K562 (cell line): Measurements from ENCODE around the gene NOX5. TPM values are rescaled to one million over a fixed set of nuclear protein-coding genes. Genes with fewer than 3 reads are reported as not detected.
A peak's percentile ranks its signal among the peaks of the same experiment; 100 is the strongest.

ENCODE experiments used
- CBFA2T3 ChIP-seq: fragments of 450-650 bp; IDR thresholded peaks from 2 replicates; pipeline ENCODE4 v1.6.1; 2017
- CHD2 ChIP-seq: IDR thresholded peaks from 2 replicates; pipeline ENCODE4 v1.6.1; 2011; ENCODE audit warnings: low read depth, low read length
- DIDO1 ChIP-seq: fragments of 450-650 bp; IDR thresholded peaks from 2 replicates; pipeline ENCODE4 v1.6.1; 2016; ENCODE audit warnings: low read depth, missing biosample characterization, missing genetic modification characterization
- EHMT2 ChIP-seq: fragments of 450-650 bp; IDR thresholded peaks from 2 replicates; pipeline ENCODE4 v1.6.1; 2018; ENCODE audit warnings: antibody characterized with exemption
- HNRNPK ChIP-seq: fragments of 200-400 bp; formaldehyde crosslinking; IDR thresholded peaks from one replicate; pipeline ENCODE4 v1.6.1; 2018; ENCODE audit warnings: mild to moderate bottlenecking, low read depth, low read length; ENCODE audit not compliant: poor library complexity, severe bottlenecking
- KDM1A ChIP-seq, 2 experiments: fragments of 450-650 bp; IDR thresholded peaks; 2 replicates each; pipeline ENCODE4 v1.6.1; 2016; ENCODE audit warnings: mild to moderate bottlenecking in 2 of 2
- MAFK ChIP-seq: IDR thresholded peaks from 2 replicates; pipeline ENCODE4 v1.6.1; 2011; ENCODE audit warnings: low read length, improper control_type of control experiment
- MIER1 ChIP-seq: fragments of 450-650 bp; IDR thresholded peaks from 2 replicates; pipeline ENCODE4 v1.6.1; 2016; ENCODE audit warnings: antibody characterized with exemption, mild to moderate bottlenecking, low read depth
- RAD21 ChIP-seq, 2 experiments: fragments of 250-450 bp in 1 of 2; fragments of 450-650 bp in 1 of 2; sonication (Bioruptor Pico) in 1 of 2; formaldehyde crosslinking in 1 of 2; IDR thresholded peaks in 1 of 2; conservative IDR thresholded peaks in 1 of 2; 2 replicates each; pipeline versions ENCODE4 v1.4.0 to v1.8.0; 2020 to 2022; ENCODE audit warnings: mild to moderate bottlenecking in 2 of 2, moderate library complexity in 1 of 2
- SP2 ChIP-seq: IDR thresholded peaks from 2 replicates; pipeline ENCODE4 v1.6.1; 2011; ENCODE audit warnings: mild to moderate bottlenecking, low read depth, low read length, moderate library complexity; ENCODE audit not compliant: poor library complexity, severe bottlenecking; ENCODE audit errors: extremely low read depth
- TOE1 ChIP-seq, 2 experiments: fragments of 450-650 bp in 1 of 2; sonication (generic) in 1 of 2; formaldehyde crosslinking in 1 of 2; IDR thresholded peaks; 2 replicates each; pipeline versions ENCODE4 v1.7.1 to v1.8.0; 2016 to 2022; ENCODE audit warnings: borderline replicate concordance in 2 of 2, mild to moderate bottlenecking in 2 of 2, antibody characterized with exemption in 1 of 2, inconsistent platforms in 1 of 2, low read depth in 1 of 2, missing genetic modification reagents in 1 of 2, moderate library complexity in 1 of 2
- ZFP36 ChIP-seq: fragments of 150-350 bp; IDR thresholded peaks from 2 replicates; pipeline ENCODE4 v1.6.1; 2018; ENCODE audit warnings: low read length, low read depth; ENCODE audit not compliant: partially characterized antibody
- ZNF354B ChIP-seq: fragments of 250-450 bp; sonication (Bioruptor Pico); IDR thresholded peaks from 2 replicates; pipeline ENCODE4 v1.4.0; 2020
- polyA plus RNA-seq, 8 experiments: library from polyadenylated mRNA; depleted of rRNA in 4 of 8; stranded (reverse) in 5 of 8; unstranded in 3 of 8; fragments of >200 nt; fragmentation: Nextera tagmentation in 2 of 8; fragmentation: Illumina TruSeq in 1 of 8; extraction: Ambion mirVana in 2 of 8; extraction: Trizol in 1 of 8; gene quantifications; 2 replicates each; pipeline versions ENCODE4 v1.2.1 to v1.2.3, GENCODE V29; 2011 to 2014; ENCODE audit warnings: inconsistent platforms in 1 of 8, missing spikeins in 1 of 8
- total RNA-seq, 7 experiments: library from RNA; depleted of rRNA in 6 of 7; stranded (reverse); fragments of >200 nt in 6 of 7; fragmentation: Illumina TruSeq in 2 of 7; extraction: Trizol in 2 of 7; gene quantifications; 2 replicates each; pipeline versions ENCODE4 v1.2.1 to v1.2.3, GENCODE V29; 2011 to 2021; ENCODE audit warnings: low replicate concordance in 1 of 7
- TF ChIP-seq, protein P1 (sequence below): sonication (generic); formaldehyde crosslinking; IDR thresholded peaks from 2 replicates; pipeline ENCODE4 v1.8.0; 2022; ENCODE audit warnings: missing genetic modification reagents, mild to moderate bottlenecking, borderline replicate concordance
- TF ChIP-seq, protein P2 (sequence below): sonication (generic); formaldehyde crosslinking; IDR thresholded peaks from 2 replicates; pipeline ENCODE4 v1.8.1; 2023; ENCODE audit warnings: mild to moderate bottlenecking, missing genetic modification reagents
- TF ChIP-seq, protein P3 (sequence below): fragments of 250-450 bp; sonication (Bioruptor Pico); IDR thresholded peaks from 2 replicates; pipeline ENCODE4 v1.4.0; 2020

NOX5 gene
- total and polyA plus RNA-seq, 9 of the 15 experiments (the other 6 are each of a cell fraction or from before 2014, with no cell fraction given) = 0.01 TPM; not detected in 8

DNA sequence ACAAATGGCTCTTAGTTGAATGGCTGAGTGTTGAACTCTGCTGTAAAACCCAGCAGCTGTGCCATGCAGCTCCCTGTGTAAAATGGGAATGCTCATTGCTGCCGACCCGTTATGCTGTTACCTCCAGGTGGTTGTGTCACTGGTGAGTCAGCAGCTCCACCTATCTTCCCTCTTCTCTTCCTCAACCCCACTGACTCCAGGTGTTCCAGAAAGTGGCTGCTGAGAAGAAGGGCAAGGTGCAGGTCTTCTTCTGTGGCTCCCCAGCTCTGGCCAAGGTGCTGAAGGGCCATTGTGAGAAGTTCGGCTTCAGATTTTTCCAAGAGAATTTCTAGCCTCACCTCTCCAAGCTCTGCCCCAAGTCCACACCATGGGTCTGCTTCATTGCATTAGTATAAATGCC, 41.9 kb downstream of the NOX5 start (continued):
- TF ChIP-seq TOE1 (IDR thresholded peaks at IDR 0.05; ENCODE audit: borderline replicate concordance) (no peak), TOE1 (CRISPR knock-in tag; IDR thresholded peaks at IDR 0.05; ENCODE audit: borderline replicate concordance, low read depth) (no peak), CBFA2T3 (no peak), HNRNPK (no peak), KDM1A (IDR thresholded peaks at IDR 0.05) (no peak), MIER1 (0 out of 2 replicates have a peak, but pooled peaks have one; percentile 53), SP2 (no peak), RAD21 (CRISPR knock-in tag; conservative IDR thresholded peaks at IDR 0.05 in 1 of 2, IDR thresholded peaks at IDR 0.05 in 1 of 2) (peak in 1 of 2 experiments; percentile 26; a peak in 1 of 4 replicates), CHD2 (no peak), ZFP36 (no peak), EHMT2 (peak; percentile 66; the same call in 1 of the 2 replicates), ZNF354B (CRISPR knock-in tag) (no peak), DIDO1 (tag) (no peak), MAFK (no peak)
- TF ChIP-seq, protein P1, sequence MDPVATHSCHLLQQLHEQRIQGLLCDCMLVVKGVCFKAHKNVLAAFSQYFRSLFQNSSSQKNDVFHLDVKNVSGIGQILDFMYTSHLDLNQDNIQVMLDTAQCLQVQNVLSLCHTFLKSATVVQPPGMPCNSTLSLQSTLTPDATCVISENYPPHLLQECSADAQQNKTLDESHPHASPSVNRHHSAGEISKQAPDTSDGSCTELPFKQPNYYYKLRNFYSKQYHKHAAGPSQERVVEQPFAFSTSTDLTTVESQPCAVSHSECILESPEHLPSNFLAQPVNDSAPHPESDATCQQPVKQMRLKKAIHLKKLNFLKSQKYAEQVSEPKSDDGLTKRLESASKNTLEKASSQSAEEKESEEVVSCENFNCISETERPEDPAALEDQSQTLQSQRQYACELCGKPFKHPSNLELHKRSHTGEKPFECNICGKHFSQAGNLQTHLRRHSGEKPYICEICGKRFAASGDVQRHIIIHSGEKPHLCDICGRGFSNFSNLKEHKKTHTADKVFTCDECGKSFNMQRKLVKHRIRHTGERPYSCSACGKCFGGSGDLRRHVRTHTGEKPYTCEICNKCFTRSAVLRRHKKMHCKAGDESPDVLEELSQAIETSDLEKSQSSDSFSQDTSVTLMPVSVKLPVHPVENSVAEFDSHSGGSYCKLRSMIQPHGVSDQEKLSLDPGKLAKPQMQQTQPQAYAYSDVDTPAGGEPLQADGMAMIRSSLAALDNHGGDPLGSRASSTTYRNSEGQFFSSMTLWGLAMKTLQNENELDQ = no peak
- TF ChIP-seq, protein P2, sequence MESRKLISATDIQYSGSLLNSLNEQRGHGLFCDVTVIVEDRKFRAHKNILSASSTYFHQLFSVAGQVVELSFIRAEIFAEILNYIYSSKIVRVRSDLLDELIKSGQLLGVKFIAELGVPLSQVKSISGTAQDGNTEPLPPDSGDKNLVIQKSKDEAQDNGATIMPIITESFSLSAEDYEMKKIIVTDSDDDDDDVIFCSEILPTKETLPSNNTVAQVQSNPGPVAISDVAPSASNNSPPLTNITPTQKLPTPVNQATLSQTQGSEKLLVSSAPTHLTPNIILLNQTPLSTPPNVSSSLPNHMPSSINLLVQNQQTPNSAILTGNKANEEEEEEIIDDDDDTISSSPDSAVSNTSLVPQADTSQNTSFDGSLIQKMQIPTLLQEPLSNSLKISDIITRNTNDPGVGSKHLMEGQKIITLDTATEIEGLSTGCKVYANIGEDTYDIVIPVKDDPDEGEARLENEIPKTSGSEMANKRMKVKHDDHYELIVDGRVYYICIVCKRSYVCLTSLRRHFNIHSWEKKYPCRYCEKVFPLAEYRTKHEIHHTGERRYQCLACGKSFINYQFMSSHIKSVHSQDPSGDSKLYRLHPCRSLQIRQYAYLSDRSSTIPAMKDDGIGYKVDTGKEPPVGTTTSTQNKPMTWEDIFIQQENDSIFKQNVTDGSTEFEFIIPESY (CRISPR knock-in tag) = no peak
- TF ChIP-seq, protein P3, sequence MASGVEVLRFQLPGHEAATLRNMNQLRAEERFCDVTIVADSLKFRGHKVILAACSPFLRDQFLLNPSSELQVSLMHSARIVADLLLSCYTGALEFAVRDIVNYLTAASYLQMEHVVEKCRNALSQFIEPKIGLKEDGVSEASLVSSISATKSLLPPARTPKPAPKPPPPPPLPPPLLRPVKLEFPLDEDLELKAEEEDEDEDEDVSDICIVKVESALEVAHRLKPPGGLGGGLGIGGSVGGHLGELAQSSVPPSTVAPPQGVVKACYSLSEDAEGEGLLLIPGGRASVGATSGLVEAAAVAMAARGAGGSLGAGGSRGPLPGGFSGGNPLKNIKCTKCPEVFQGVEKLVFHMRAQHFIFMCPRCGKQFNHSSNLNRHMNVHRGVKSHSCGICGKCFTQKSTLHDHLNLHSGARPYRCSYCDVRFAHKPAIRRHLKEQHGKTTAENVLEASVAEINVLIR (CRISPR knock-in tag) = no peak
